HUES48 (cell line): ENCODE measurements around the gene OCRL.

Experiments used
- H3K27ac ChIP-seq: one replicate; pipeline ENCODE4 v1.7.0; 2013; ENCODE audit warnings: low read depth, low read length, inconsistent platforms
- H3K27me3 ChIP-seq: 2 replicates; pipeline ENCODE4 v1.6.1; 2013; ENCODE audit warnings: mild to moderate bottlenecking, low read length; ENCODE audit not compliant: control insufficient read depth, insufficient read depth
- H3K36me3 ChIP-seq: 2 replicates; pipeline ENCODE4 v1.6.1; 2013; ENCODE audit warnings: low read length; ENCODE audit not compliant: control insufficient read depth, insufficient read depth
- H3K4me1 ChIP-seq: 2 replicates; pipeline ENCODE4 v1.6.1; 2013; ENCODE audit warnings: mild to moderate bottlenecking, low read length; ENCODE audit not compliant: control insufficient read depth, insufficient read depth
- H3K4me3 ChIP-seq: 2 replicates; pipeline ENCODE4 v1.5.1; 2013; ENCODE audit warnings: mild to moderate bottlenecking, low read depth, low read length
- H3K9ac ChIP-seq: 2 replicates; pipeline ENCODE4 v1.6.1; 2013; ENCODE audit warnings: mild to moderate bottlenecking, low read depth, low read length, moderate library complexity
- H3K9me3 ChIP-seq: 2 replicates; pipeline ENCODE4 v1.6.1; 2013; ENCODE audit warnings: low read length; ENCODE audit not compliant: control insufficient read depth, insufficient read depth

The OCRL gene

DNA sequence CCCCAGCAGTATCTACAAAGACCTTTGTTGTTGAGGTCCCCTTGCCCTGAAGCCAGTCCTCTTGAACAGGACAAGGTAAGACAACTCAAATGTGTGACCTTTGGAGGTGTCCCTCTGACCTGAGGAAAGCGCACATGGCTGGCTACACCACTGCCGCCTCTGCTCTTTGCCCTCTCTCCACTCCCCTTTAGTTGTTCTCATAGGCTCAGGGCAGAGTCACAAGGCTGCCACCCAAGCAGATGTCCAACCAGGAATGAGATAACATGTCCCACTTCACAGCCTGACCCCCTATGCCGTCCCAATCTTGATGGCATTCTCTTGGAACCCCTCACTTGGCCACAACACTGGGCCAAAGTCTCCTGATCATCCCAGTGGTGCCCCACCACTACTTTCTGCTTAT lies 68.4 kb downstream of the OCRL start:
- no peak overlapping the region for H3K9ac ChIP-seq
- no peak overlapping the region for H3K27ac ChIP-seq
- no peaks in the 10 kb centered on the region for H3K36me3 ChIP-seq
- peaks cover 9% of the 10 kb centered on the region; the same call in 1 of the 2 replicates for H3K4me1 ChIP-seq
- H3K9me3 ChIP-seq: no peaks in the 10 kb centered on the region
- peaks cover 3% of the 10 kb centered on the region; the same call in 1 of the 2 replicates for H3K27me3 ChIP-seq
- H3K4me3 ChIP-seq: no peak overlapping the region

DNA sequence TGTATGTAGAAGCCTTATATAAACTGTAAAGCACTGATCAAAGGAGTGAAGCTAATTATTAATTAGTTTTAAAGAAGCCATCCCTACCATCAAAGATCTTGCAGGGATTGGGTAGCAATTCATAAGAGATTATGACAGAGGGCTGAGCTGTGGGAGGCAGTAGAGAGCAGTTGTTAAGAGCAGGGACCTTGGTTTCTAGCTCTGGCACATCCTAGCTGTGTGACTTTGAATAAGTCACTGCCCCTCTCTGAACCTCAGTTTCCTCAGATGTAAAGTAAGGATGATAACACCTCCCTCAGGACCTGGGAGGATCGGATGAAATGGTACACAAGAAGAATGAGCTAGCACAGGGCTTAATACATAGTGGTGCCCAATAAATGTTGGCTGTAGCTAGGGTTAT lies 69.3 kb downstream of the OCRL start:
- no peak overlapping the region for H3K27ac ChIP-seq
- peaks cover 9% of the 10 kb centered on the region; the same call in 1 of the 2 replicates for H3K4me1 ChIP-seq
- no peaks in the 10 kb centered on the region for H3K36me3 ChIP-seq
- H3K4me3 ChIP-seq: no peak overlapping the region
- H3K27me3 ChIP-seq: peaks cover 3% of the 10 kb centered on the region; the same call in 1 of the 2 replicates
- H3K9ac ChIP-seq: no peak overlapping the region
- no peaks in the 10 kb centered on the region for H3K9me3 ChIP-seq

DNA sequence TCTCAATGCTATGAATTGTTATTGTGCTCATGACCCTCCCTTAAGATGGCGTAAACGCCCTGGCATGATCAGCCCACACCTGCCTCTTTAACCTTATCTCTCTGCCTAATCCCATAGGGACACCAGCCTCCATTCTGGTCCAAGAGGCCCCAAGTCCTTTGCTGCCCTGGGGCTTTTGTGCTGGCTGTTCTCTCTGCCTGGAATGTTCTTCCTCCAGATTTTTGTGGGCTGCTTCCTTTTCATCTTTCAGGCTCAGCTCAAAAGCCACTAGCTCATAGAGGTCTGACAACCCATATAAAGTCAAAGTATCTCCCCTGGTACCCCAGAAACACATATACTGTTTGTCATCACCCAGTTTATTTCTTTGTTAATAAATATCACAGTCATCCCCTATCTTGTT lies 72.3 kb downstream of the OCRL start:
- no peak overlapping the region for H3K9ac ChIP-seq

DNA sequence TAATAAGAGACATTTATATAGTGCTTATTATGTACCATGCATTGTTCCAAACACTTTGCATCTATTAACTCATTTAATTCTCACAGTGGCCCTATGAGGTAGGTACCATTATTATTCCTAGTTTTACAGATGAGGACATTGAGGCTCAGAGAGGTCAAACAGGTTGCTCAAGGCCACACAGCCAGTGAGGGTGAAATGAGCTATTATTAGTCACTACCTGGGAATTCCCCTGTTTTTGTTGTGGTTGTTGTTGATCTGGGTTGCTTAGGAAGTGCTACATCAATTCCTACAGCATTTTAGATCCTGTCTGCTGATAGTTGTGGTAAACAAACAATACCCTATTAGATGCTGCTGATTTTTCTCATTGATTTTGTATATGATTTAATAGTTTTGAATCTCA lies 73.5 kb downstream of the OCRL start:
- H3K4me1 ChIP-seq: 0 out of 2 replicates have a peak, but pooled peaks cover 6% of the 10 kb centered on the region
- no peak overlapping the region for H3K27ac ChIP-seq
- no peak overlapping the region for H3K9ac ChIP-seq
- H3K4me3 ChIP-seq: no peak overlapping the region
- no peaks in the 10 kb centered on the region for H3K36me3 ChIP-seq
- no peaks in the 10 kb centered on the region for H3K27me3 ChIP-seq
- H3K9me3 ChIP-seq: no peaks in the 10 kb centered on the region

More for the DNA sequence above, 72.3 kb downstream of the OCRL start:
- Histone ChIP-seq H3K9me3 (no peaks in the 10 kb centered on the region), H3K36me3 (no peaks in the 10 kb centered on the region), H3K4me1 (0 out of 2 replicates have a peak, but pooled peaks cover 6% of the 10 kb centered on the region), H3K27ac (no peak overlapping the region), H3K27me3 (no peaks in the 10 kb centered on the region; the same call in 1 of the 2 replicates), H3K4me3 (no peak overlapping the region)

DNA sequence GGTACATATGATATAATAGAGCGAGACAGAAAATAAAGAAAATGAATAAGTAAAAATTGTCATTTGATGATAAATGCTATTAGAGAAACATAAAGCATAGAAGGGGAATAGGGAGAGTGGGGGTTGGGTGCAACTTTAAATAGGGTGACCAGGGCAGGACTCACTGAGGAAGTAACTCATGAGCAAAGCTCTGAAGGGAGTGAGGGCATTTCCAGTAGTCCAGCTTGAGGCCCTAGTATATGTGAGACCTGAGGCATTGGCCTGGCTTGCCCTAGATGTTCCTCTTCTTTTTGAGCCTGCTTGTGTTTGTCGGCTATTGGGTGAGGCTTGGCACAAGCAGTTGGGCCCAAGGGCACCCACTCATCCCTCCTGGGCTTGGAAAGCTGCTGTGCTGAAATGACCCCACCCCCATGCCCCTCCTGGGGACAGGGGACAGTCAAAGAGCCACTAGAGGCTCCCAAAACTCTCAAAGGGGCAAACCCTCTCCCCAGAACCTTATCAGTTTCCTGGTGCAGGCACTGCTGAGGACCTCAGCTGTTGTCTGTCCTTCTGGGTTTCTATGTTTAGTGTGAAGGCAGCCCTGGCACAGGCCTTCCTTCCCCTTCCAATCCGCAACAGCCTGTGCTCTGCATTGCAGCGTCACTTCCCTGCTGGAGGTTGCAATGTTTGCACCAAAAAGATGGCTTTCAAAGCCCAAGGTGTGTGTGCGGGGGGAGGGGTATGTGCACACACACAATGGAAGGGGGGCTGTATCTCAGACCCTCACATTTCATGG lies 74.6 kb downstream of the OCRL start:
- Histone ChIP-seq H3K9ac (no peak overlapping the region), H3K27me3 (no peaks in the 10 kb centered on the region), H3K36me3 (no peaks in the 10 kb centered on the region), H3K4me1 (0 out of 2 replicates have a peak, but pooled peaks cover 6% of the 10 kb centered on the region), H3K4me3 (no peak overlapping the region), H3K9me3 (no peaks in the 10 kb centered on the region), H3K27ac (no peak overlapping the region)

DNA sequence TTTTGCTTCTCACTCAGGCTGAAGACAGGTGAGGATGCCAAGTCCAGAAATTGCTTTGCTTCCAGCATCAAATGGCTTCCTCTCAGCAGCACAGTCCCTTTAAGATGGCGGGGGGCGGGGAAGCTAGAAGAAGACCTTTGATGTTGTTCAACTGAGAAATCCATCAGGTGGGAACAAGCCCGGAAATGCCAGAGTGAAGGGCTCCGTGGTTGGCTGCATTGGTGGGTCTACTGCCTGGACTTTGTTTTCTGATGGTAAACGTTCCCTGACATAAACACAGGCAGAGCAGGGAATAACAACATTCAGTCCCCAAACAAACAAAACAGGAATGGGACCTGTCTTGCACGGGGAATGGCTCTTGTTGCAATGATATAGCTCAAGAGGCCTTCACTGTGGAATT lies 77.4 kb downstream of the OCRL start:
- Histone ChIP-seq H3K9ac (no peak overlapping the region), H3K4me3 (no peak overlapping the region), H3K27me3 (no peaks in the 10 kb centered on the region), H3K9me3 (no peaks in the 10 kb centered on the region), H3K27ac (no peak overlapping the region), H3K36me3 (no peaks in the 10 kb centered on the region), H3K4me1 (0 out of 2 replicates have a peak, but pooled peaks cover 6% of the 10 kb centered on the region)

DNA sequence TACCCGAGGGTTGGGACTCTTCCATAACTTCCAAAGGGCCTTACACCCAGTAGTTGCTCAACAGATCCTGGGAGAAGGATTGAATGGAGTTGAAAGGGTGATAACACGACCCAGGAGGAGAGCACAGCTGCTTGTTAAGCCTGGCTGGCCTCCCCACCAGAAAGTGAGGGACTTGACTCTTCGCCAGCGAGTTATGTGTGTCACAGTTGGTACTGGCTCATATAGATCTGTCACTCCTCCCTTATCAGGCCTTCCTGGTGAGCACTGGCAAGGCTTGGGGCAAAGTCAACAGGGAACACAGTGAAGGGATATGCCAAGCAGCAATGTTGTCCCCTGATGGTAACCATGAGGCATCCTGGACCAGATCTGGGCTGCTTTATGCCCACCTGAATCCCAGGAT lies 78.9 kb downstream of the OCRL start:
- no peak overlapping the region for H3K27ac ChIP-seq
- no peaks in the 10 kb centered on the region for H3K27me3 ChIP-seq
- H3K9me3 ChIP-seq: no peaks in the 10 kb centered on the region
- 0 out of 2 replicates have a peak, but pooled peaks cover 6% of the 10 kb centered on the region for H3K4me1 ChIP-seq
- H3K36me3 ChIP-seq: no peaks in the 10 kb centered on the region
- no peak overlapping the region for H3K9ac ChIP-seq
- no peak overlapping the region for H3K4me3 ChIP-seq

DNA sequence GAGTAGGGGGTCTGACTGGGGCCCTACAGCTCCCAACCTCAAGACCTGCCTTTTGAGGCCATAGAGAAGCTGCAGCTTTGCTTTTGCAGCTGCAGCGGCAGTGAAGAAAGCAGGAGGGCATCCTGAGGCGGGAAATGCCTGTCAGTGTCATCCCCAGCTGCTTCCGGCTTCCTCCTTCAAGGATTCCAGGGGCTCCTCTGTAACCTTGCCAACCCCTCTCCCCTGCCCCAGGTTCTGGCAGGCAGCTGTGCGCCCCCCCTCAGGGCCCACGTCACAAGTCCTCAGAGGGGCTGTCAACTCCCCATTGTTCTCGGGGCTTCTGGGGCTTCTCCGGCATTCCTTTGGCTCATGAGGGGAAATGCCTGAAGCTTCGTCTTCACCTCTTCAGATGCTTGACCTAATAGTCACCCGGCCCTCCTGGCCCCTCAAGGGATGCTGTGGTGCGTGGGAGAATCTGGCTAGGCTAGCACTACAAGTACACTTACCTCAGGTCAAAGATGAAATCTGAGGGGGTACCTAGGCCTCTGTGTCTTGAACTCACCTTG lies 82.8 kb downstream of the OCRL start:
- Histone ChIP-seq H3K27me3 (no peaks in the 10 kb centered on the region), H3K4me1 (no peaks in the 10 kb centered on the region), H3K27ac (no peak overlapping the region), H3K36me3 (no peaks in the 10 kb centered on the region), H3K9ac (no peak overlapping the region), H3K9me3 (no peaks in the 10 kb centered on the region), H3K4me3 (no peak overlapping the region)

DNA sequence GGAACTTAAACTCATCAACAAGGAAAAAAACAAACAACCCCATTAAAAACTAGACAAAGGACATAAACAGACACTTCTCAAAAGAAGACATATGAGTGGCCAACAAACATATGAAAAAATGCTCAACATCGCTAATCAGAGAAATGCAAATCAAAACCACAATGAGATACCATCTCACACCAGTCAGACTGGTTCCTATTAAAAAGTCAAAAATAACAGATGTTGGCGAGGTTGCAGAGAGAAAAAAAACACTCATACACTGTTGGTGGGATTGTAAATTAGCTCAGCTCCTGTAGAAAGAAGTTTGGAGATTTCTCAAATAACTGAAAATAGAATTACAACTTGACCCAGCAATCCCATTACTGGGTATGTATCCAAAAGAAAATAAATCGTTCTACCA lies 86.0 kb downstream of the OCRL start:
- Histone ChIP-seq H3K9me3 (no peaks in the 10 kb centered on the region), H3K27ac (no peak overlapping the region), H3K4me3 (no peak overlapping the region), H3K4me1 (no peaks in the 10 kb centered on the region), H3K27me3 (no peaks in the 10 kb centered on the region), H3K36me3 (no peaks in the 10 kb centered on the region), H3K9ac (no peak overlapping the region)

DNA sequence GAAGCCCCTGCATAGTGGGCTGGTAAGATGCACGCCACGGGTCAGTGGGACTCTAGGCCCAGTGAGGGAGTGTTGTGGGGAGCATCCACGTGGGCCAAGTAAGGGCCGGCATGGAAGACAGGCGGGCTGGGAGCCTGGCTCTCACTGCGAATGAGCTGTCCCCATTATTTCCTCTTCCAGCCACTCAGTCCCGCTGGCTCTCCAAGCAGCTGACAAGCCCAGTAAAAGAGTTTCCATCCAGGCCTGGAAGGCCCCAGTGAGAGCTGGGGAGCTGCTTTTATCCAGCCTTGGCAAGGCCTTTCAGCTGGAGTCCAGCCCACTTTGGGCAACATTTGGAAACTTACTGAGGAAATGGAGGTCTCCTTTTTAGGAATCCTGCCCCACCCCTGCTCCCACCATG lies 89.8 kb downstream of the OCRL start:
- Histone ChIP-seq H3K4me3 (no peak overlapping the region), H3K4me1 (peaks cover 7% of the 10 kb centered on the region; the same call in 1 of the 2 replicates), H3K27me3 (no peaks in the 10 kb centered on the region), H3K9ac (no peak overlapping the region), H3K36me3 (no peaks in the 10 kb centered on the region), H3K9me3 (no peaks in the 10 kb centered on the region), H3K27ac (no peak overlapping the region)

DNA sequence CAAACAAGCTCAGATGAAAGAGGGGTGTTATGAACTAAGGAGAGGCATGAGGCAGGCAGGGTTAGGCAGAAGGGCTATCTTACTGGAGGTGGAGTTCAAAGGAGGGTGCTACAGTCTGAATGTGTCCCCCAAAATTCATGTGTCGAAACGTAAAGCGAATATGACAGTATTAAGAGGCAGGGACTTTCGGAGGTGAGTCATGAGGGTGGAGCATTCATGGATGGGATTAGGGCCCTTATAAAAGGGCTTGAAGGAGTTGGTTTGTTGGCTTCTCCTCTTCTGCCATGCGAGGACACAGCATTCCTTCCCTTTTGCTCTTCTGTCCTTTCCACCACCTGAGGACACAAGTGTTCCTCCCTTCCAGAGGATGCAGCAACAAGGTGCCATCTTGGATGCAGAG lies 91.8 kb downstream of the OCRL start:
- H3K27ac ChIP-seq: no peak overlapping the region
- no peak overlapping the region for H3K4me3 ChIP-seq
- H3K4me1 ChIP-seq: peaks cover 7% of the 10 kb centered on the region; the same call in 1 of the 2 replicates
- H3K9ac ChIP-seq: no peak overlapping the region
- no peaks in the 10 kb centered on the region for H3K27me3 ChIP-seq
- no peaks in the 10 kb centered on the region for H3K36me3 ChIP-seq
- H3K9me3 ChIP-seq: no peaks in the 10 kb centered on the region
